IPS-15b (cell line): Measurements from ENCODE around the gene VRK2.
"Not testable (repeated sequence)": the region's sequence is repeated elsewhere in the genome, so short reads cannot be mapped to it uniquely, and the experiment has no call there.

Experiments used
- H3K27me3 ChIP-seq: one replicate; pipeline ENCODE4 v1.6.1; 2013; ENCODE audit warnings: low read length; ENCODE audit not compliant: control insufficient read depth, insufficient read depth
- H3K36me3 ChIP-seq: one replicate; pipeline ENCODE4 v1.6.1; 2013; ENCODE audit warnings: low read length; ENCODE audit not compliant: control insufficient read depth, insufficient read depth
- H3K4me1 ChIP-seq: one replicate; pipeline ENCODE4 v1.6.1; 2013; ENCODE audit warnings: mild to moderate bottlenecking, low read length; ENCODE audit not compliant: control insufficient read depth, insufficient read depth
- H3K4me3 ChIP-seq: one replicate; pipeline ENCODE4 v1.5.1; 2013; ENCODE audit warnings: low read depth, low read length
- H3K9ac ChIP-seq: one replicate; pipeline ENCODE4 v1.6.1; 2013; ENCODE audit warnings: low read depth, mild to moderate bottlenecking, low read length
- H3K9me3 ChIP-seq: one replicate; pipeline ENCODE4 v1.6.1; 2013; ENCODE audit warnings: mild to moderate bottlenecking, low read length; ENCODE audit not compliant: control insufficient read depth, insufficient read depth

Gene VRK2

DNA sequence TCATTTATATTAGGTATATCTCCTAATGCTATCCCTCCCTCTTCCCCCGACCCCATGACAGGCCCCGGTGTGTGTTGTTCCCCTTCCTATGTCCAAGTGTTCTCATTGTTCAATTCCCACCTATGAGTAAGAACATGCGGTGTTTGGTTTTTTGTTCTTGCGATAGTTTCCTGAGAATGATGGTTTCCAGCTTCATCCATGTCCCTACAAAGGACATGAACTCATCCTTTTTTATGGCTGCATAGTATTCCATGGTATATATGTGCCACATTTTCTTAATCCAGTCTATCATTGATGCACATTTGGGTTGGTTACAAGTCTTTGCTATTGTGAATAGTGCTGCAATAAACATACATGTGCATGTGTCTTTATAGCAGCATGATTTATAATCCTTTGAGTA lies 46.2 kb downstream of the VRK2 start:
- H3K36me3 ChIP-seq, H3K27me3 ChIP-seq, H3K4me3 ChIP-seq, H3K9me3 ChIP-seq, H3K4me1 ChIP-seq, H3K9ac ChIP-seq: not testable (repeated sequence)

DNA sequence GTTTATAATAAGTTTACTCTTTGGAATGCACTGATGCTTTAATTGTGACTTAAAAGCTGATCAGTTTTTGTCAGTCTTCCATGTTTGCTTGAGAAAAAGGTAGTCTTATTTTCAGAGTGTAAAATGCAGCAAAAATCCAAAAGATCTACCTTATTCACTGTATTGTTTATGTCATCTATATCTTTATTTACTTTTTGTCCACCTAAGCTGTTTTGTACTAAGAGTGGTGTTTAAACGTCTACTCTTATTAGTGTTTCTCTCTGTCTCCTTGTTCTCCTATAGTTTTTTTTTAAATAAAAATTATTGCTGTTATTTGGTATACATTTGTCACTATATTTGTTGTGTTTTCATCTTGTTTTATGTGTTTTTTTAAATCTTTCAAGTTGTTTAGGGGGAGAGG lies 50.4 kb downstream of the VRK2 start:
- Histone ChIP-seq H3K9me3 (no peaks in the 10 kb centered on the region), H3K9ac (no peak overlapping the region), H3K4me3 (no peak overlapping the region), H3K27me3 (no peaks in the 10 kb centered on the region), H3K36me3 (peaks cover 3% of the 10 kb centered on the region), H3K4me1 (no peaks in the 10 kb centered on the region)

DNA sequence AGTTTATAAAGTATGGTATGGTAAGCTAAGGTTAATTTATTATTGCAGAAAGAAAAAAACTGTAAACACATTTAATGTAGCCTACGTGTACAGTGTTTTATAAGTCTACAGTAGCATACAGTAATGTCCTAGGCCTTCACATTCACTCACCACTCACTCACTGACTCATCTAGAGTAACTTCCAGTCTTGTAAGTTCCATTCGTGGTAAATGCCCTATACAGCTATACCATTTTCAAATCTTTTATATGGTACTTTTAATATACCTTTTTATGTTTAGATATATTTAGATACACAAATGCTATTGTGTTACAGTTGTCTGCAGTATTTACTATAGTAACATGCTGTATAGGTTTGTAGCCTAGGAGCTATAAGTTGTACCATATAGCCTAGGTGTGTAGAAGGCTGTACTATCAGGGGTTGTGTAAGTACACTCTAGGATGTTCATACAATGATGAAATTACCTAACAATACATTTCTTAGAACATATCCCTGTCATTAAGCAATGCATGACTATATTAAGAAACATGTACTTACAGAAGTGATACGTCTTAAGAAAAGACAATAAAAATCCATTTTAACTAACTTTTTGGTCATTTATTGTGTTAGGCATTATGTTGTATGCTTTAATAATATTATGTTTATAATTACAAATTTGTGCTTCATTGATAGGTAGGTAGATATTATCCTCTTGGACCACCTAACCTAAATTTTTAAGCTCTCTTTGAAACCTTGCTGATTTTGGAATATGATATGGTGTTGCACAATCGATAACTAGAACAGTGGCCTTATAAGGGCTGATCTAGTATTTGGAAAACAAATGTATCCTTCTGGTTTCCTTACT lies 51.9 kb downstream of the VRK2 start:
- H3K27me3 ChIP-seq, result no peaks in the 10 kb centered on the region
- H3K4me3 ChIP-seq, result no peak overlapping the region
- no peaks in the 10 kb centered on the region for H3K36me3 ChIP-seq
- H3K9ac ChIP-seq, result no peak overlapping the region
- no peaks in the 10 kb centered on the region for H3K9me3 ChIP-seq
- H3K4me1 ChIP-seq, result no peaks in the 10 kb centered on the region

DNA sequence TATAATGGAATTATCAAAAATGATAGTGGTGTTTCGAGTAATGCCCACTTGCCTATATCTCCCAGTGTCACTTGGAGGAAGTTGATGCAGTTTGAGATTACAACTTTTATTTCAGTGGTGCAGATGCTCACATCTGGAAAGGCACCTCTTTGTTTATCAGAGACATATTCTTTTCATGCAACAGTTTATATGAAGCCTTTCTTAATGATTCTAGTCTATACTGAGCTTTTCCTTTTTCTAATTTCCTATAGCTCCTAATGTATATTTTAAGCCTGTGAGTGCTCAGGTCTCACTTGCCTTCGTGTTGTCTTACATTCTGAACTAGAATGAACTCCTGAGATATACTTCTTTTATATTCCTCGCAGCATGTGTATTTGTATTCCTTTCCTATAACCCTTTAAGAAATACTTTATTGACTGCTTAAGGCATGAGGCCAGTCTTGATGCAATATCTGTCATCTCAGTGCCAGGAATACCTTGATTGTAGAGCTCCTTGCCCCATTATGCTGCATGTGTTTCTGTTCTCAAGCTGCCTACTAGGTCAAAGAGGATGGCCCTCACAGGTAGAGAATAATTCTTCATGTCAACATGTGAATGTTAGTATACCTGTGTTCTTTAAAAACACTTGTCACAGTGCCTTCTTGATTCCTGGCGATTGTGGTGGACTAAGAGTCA lies 52.6 kb downstream of the VRK2 start:
- Histone ChIP-seq H3K36me3 (no peaks in the 10 kb centered on the region), H3K27me3 (no peaks in the 10 kb centered on the region), H3K9me3 (no peaks in the 10 kb centered on the region), H3K4me3 (no peak overlapping the region), H3K9ac (no peak overlapping the region), H3K4me1 (no peaks in the 10 kb centered on the region)

DNA sequence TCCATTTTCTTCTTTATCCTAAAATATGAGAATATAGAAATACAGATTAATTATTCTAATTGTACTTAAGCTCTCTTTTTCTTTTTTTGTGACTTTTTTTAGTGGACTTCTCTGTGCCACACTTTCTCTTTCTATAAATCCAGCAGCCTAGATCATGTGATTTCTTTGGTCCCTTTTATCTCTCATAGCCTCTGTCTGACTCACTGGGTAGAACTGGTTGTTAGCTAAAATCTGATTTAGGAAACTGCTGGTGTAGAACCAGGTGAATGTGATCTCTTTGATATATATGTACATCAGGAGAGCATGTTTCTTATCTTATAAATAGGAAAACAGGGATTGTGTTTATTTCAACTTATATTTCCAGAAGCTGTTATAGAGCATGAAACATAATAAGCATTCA lies 54.9 kb downstream of the VRK2 start:
- no peaks in the 10 kb centered on the region for H3K9me3 ChIP-seq
- H3K9ac ChIP-seq, result no peak overlapping the region
- H3K36me3 ChIP-seq, result no peaks in the 10 kb centered on the region
- no peaks in the 10 kb centered on the region for H3K4me1 ChIP-seq
- H3K4me3 ChIP-seq, result no peak overlapping the region
- no peaks in the 10 kb centered on the region for H3K27me3 ChIP-seq

DNA sequence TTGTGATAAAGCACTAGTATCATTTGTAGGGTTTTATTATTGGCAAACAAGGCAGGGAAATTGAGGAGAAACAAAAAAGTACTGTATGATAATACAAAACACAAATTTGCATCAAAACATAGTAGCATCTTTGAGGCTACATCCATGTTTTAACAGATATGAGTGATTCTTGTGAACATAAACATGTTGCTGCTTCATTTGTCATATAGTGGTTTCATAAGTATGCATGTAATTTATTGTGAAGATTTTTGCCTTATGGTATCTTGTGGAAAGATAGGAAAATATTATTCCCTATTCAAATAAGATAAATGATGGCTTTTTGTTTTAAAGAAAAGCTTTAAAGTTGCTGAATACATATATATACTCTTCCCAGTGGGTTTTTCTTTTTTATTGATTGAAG lies 60.3 kb downstream of the VRK2 start:
- Histone ChIP-seq H3K4me3 (no peak overlapping the region), H3K4me1 (no peaks in the 10 kb centered on the region), H3K36me3 (no peaks in the 10 kb centered on the region), H3K9me3 (no peaks in the 10 kb centered on the region), H3K9ac (no peak overlapping the region), H3K27me3 (no peaks in the 10 kb centered on the region)

DNA sequence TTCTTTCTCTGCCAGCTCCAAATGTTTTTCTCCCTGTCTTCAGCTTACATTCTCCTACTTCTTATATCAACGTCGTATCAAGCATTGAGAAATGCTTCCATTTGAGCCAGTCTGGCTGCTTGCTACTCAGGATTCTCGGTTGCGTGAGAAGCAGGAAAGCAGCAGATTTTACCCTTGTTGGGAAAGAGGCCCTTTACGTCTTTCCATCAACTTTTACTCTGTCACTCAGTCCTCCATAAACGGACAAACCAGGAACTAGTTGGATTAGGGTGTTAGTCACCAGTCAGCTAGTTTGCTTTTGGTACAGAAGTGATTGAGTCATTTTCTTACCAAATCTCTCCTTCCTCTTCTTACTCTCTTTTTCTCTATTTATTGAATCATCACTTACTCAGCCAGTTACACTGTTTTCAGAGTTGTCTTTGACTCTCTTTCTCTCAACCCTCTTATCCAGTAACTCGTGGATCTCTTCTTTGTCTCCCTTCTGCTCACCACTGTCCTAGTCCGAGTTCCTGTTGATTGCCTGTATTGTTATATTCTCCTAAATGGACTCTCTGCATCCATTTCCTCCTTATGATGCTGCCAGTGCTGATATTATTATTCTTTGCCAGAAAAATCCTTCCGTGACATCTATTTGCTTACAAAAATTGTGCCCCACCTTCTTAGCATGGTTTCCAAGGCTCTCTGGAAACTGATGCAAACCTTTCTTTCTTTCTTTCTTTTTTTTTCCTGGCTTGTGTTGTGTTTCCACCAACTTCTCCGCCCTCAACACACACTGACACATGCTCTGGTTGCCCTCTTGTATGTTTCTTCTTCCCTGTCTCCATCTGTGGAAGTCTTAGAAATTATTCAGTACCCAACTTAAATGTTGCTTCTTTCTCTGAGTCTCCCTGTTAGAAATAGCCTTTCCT lies 61.5 kb downstream of the VRK2 start:
- H3K4me3 ChIP-seq, result no peak overlapping the region

DNA sequence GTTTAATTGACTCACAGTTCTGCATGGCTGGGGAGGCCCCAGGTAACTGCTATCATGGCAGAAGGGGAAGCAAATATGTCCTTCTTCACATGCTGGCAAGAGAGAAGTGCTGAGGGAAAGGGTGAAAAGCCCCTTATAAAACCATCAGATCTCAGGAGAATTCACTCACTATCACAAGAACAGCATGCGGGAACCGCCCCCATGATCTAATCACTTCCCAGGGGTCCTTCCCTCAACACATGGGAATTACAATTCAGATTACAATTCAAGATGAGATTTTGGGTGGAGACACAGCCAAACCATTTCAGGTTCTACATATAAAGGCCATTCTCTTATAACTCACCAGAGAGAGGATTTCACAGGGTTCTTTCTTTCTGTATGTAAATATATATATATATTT lies 62.9 kb downstream of the VRK2 start:
- H3K27me3 ChIP-seq, result no peaks in the 10 kb centered on the region
- no peak overlapping the region for H3K4me3 ChIP-seq
- no peak overlapping the region for H3K9ac ChIP-seq
- no peaks in the 10 kb centered on the region for H3K9me3 ChIP-seq
- H3K4me1 ChIP-seq, result peaks cover 3% of the 10 kb centered on the region
- H3K36me3 ChIP-seq, result no peaks in the 10 kb centered on the region

More for the DNA sequence above, 61.5 kb downstream of the VRK2 start:
- Histone ChIP-seq H3K36me3 (no peaks in the 10 kb centered on the region), H3K9ac (no peak overlapping the region), H3K27me3 (no peaks in the 10 kb centered on the region), H3K9me3 (no peaks in the 10 kb centered on the region), H3K4me1 (peaks cover 3% of the 10 kb centered on the region)

DNA sequence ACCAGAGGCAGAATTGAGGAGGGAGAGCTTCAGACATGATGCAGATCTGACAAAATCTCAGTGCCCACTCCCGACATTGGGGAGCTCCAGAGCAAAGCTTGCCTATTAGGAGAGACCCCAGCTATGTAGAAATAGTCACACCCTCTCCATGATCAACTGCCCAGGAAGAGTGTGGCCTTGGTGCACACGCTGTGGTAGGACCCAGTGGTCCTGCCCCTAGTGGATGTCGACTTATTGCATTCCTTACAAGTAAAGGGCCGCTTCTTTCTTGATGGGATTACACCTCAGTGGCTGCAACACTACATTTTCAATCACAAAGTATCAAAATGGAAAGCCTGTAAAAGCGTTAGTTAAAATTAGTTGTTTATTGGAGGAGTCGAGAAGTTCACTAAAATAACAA lies 64.2 kb downstream of the VRK2 start:
- Histone ChIP-seq H3K9ac (no peak overlapping the region), H3K4me3 (no peak overlapping the region), H3K36me3 (no peaks in the 10 kb centered on the region), H3K27me3 (no peaks in the 10 kb centered on the region), H3K9me3 (no peaks in the 10 kb centered on the region), H3K4me1 (peaks cover 3% of the 10 kb centered on the region)

DNA sequence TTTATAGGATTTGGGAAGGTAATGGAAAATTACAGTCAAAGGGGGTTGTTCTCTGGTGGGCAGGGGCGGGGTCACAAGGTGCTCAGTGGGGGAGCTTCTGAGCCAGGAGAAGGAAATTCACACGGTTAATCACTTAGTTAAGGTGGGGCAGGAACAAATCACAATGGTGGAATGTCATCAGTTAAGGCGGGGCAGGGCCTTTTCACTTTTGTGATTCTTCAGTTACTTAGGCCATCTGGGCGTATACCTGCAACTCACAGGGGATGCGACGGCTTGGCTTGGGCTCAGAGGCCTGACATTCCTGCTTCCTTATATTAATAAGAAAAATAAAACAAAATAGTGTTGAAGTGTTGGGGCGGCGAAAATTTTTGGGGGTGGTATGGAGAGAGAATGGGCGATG lies 67.0 kb downstream of the VRK2 start:
- H3K4me3 ChIP-seq, H3K27me3 ChIP-seq, H3K9ac ChIP-seq, H3K9me3 ChIP-seq, H3K36me3 ChIP-seq, H3K4me1 ChIP-seq: not testable (repeated sequence)

DNA sequence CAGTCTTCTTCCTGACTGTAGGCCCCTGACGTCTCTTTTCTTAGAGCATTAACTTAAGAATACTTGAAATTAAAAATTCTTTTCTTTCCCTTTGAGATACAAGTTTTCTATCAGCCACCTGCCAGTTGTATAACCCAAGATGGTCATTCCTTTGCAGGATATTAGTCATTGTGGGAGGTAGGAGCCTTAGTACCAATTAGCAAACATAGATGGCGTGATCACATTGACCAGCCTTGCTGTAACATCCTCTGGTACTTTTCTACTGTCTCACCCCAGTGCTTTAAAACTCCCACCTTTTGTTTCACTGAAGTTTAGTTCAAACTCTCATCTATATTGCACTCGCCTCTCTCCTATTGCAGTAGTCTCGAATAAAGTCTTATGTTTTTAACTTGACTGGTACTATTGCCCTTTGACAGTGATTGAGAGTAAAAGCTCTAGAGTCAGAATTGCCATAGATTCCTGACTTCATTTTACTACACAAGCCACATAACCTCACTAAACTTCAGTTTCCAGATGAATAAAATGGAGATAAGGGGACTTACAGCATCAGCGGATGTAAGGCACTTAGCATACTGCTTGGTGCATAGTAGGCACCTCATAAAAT lies 74.1 kb downstream of the VRK2 start:
- no peak overlapping the region for H3K9ac ChIP-seq
- no peaks in the 10 kb centered on the region for H3K36me3 ChIP-seq
- no peak overlapping the region for H3K4me3 ChIP-seq
- H3K27me3 ChIP-seq, result no peaks in the 10 kb centered on the region
- no peaks in the 10 kb centered on the region for H3K9me3 ChIP-seq
- H3K4me1 ChIP-seq, result no peaks in the 10 kb centered on the region
